Peyer's patch (tissue), 4 donors: ENCODE measurements around the gene ACTRT3.

Experiments
- CTCF ChIP-seq, 6 experiments: fragments of 450-650 bp in 4 of 6; fragments of 200-600 bp in 2 of 6; sonication (generic) in 1 of 6; IDR thresholded peaks; one replicate each; pipeline ENCODE4 v1.5.1; 2017 to 2019; ENCODE audit warnings: antibody characterized with exemption in 6 of 6, mild to moderate bottlenecking in 3 of 6, moderate library complexity in 1 of 6
- POLR2A ChIP-seq, 2 donors: fragments of 450-650 bp; IDR thresholded peaks; one replicate each; pipeline ENCODE4 v1.5.1; 2017; ENCODE audit warnings: antibody characterized with exemption in 2 of 2, mild to moderate bottlenecking in 2 of 2, moderate library complexity in 2 of 2

- TF ChIP-seq CTCF (IDR thresholded peaks at IDR 0.05) = no peak
- no peak for TF ChIP-seq POLR2A (IDR thresholded peaks at IDR 0.05)
Observed at GRCh38 chr3:169787120-169787519, 17.8 kb upstream of the ACTRT3 start.
